ENCODE data around the gene DPYD.
A peak's percentile ranks its signal among the peaks of the same experiment; 100 is the strongest.

Gene DPYD

DNA sequence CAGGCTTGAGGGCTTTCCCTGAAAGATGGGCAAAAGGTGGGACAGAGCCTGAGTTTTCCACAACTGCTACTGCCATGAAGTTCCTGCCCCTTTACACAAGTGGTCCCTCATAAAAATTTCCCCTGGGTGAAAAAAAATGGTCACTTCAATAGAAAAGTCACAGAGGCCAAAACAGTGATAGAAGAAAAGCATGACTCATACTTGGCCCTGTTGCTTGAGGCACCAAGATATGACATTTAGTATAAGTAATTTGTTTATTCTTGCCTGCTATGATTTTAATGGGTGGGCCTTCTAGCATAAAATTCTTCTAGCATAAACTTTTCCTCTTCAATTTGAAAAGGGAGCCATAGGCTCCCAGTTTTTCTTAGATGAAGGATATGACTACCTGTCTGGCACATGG is 280.2 kb downstream of the DPYD start:
- TF ChIP-seq, protein P1, sequence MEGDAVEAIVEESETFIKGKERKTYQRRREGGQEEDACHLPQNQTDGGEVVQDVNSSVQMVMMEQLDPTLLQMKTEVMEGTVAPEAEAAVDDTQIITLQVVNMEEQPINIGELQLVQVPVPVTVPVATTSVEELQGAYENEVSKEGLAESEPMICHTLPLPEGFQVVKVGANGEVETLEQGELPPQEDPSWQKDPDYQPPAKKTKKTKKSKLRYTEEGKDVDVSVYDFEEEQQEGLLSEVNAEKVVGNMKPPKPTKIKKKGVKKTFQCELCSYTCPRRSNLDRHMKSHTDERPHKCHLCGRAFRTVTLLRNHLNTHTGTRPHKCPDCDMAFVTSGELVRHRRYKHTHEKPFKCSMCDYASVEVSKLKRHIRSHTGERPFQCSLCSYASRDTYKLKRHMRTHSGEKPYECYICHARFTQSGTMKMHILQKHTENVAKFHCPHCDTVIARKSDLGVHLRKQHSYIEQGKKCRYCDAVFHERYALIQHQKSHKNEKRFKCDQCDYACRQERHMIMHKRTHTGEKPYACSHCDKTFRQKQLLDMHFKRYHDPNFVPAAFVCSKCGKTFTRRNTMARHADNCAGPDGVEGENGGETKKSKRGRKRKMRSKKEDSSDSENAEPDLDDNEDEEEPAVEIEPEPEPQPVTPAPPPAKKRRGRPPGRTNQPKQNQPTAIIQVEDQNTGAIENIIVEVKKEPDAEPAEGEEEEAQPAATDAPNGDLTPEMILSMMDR (conservative IDR thresholded peaks at IDR 0.05; ENCODE audit: control insufficient read depth, insufficient read depth, low read depth, low read length) = no peak
- DNase-seq (ENCODE audit: low read depth) = no peak
- H3K4me3 ChIP-seq (ENCODE audit: control insufficient read depth, low read depth, low read length) = no peak overlapping the region

DNA sequence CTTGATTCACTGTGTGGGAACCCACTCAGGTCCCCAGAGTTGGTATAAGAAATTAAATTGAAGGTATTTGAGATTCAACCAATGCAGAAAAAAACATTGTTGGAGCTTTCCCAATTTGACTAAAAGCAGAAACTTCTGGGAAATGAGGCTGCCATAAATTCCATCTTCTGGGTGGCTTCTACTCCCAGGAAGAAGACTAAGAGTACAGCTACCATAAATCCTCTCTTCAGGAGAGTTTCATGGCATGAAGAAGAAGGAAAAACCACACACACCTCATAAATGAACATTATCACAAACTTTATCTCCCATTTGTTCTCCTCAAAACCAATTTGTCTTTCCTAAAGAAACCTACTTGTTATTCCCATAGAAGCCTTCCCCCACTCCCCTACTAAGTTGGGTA is 283.9 kb downstream of the DPYD start:
- no peak for DNase-seq (ENCODE audit: low read depth)
- no peak overlapping the region for H3K4me3 ChIP-seq (ENCODE audit: control insufficient read depth, low read depth, low read length)
- TF ChIP-seq, protein P1 (conservative IDR thresholded peaks at IDR 0.05; ENCODE audit: control insufficient read depth, insufficient read depth, low read depth, low read length) = no peak

DNA sequence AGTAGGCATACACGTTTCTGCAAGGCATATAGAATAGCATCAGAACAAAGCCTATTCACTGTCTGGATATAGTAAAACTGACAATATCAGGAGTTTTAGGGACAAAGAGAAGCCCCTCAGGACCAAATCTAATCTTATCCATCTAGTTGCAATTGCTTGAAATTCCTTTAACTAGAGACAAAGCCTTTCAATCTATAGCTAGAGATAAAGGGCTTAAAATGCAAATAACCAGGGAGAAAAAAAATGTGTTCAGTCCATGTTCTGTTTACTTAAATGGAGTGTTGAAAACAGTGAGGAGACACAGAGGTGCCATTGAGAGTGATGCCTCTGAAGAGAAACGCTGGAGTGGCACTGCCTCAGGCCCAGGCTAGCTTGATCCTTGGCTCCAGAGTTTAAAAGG is 286.1 kb downstream of the DPYD start:
- TF ChIP-seq, protein P1 (conservative IDR thresholded peaks at IDR 0.05; ENCODE audit: control insufficient read depth, insufficient read depth, low read depth, low read length) = no peak
- H3K4me3 ChIP-seq (ENCODE audit: control insufficient read depth, low read depth, low read length) = no peak overlapping the region
- DNase-seq (ENCODE audit: low read depth) = no peak

DNA sequence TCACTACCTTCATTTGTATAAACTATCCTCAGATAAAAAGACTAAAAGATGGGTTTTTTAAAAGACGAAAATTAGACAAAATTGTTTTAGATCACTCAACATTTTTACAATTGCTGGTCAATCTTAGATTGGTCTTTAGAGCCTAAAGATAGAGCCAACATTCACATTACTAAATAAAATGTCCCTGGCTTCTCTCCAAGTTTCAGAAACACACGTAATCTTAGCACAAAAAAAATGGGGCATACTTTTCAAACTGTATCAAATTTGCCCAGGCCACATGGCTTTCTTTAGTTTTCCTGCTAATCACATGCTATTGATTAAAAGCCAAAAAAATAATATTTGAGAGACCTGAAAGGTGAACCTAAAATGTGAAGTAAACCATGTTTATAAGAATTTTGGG is 288.1 kb downstream of the DPYD start:
- H3K4me3 ChIP-seq (ENCODE audit: control insufficient read depth, low read depth, low read length) = no peak overlapping the region
- TF ChIP-seq, protein P1 (conservative IDR thresholded peaks at IDR 0.05; ENCODE audit: control insufficient read depth, insufficient read depth, low read depth, low read length) = no peak
- peak; percentile 25 for DNase-seq (ENCODE audit: low read depth)

DNA sequence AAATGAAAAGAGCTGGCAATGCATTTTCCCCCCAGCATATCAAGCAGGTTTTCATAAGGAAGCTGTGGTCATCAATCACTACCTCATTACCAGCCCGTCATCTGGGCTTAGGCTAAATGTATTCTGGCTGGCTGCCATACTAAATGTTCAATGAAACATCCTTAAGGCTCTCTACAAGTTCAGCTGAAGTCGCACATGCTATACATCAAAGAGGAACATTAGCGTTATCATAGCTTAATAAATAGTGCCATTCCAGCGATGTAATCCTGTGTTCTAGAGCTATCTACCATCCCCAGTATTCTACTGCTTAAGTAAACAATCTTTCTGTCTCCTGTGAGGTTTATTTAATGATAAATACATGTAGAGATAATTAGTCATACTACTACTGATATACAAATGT is 288.8 kb downstream of the DPYD start:
- TF ChIP-seq, protein P1 (conservative IDR thresholded peaks at IDR 0.05; ENCODE audit: control insufficient read depth, insufficient read depth, low read depth, low read length) = no peak
- peak; percentile 30 for DNase-seq (ENCODE audit: low read depth)
- H3K4me3 ChIP-seq (ENCODE audit: control insufficient read depth, low read depth, low read length) = no peak overlapping the region

DNA sequence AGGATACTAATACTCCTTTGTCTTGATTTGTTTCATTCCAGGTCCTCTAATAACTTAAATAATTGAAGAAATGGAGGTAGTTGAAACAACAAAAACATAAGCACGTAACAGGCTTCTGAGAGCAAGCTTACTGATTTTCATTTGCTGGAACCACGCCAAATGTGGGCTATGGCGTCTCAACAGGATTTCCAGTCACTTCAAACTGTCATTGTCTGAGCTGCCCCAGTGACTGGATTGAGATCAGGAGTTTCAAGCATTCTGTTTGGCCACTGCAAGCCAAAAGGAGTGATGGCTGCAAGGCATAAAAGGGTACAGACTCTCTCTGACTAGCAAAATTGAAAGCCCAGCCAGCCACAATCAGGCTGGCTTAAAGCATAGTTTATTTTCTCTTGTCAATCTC is 289.9 kb downstream of the DPYD start:
- TF ChIP-seq, protein P1 (conservative IDR thresholded peaks at IDR 0.05; ENCODE audit: control insufficient read depth, insufficient read depth, low read depth, low read length) = no peak
- no peak for DNase-seq (ENCODE audit: low read depth)
- H3K4me3 ChIP-seq (ENCODE audit: control insufficient read depth, low read depth, low read length) = no peak overlapping the region

DNA sequence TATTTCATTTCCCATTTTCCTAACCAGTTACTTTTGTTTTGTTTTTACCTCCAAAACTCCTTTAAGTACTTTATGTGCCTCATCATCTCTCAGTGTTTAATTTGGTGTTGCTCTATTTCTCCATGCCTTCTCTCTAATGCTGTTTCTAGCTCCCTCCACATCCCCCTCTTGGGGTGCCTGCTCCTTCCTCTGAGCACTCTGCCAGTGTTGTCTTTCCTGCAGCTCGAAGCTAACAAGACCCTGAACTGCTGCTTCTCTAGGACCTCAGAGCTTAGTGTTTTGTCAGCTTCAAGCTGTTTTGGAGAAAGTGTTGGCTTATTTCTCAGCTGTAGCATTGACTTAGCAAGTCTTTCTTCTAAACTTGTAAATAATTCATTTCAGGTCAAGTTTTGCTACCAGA is 290.6 kb downstream of the DPYD start:
- no peak for DNase-seq (ENCODE audit: low read depth)
- no peak overlapping the region for H3K4me3 ChIP-seq (ENCODE audit: control insufficient read depth, low read depth, low read length)
- TF ChIP-seq, protein P1 (conservative IDR thresholded peaks at IDR 0.05; ENCODE audit: control insufficient read depth, insufficient read depth, low read depth, low read length) = no peak

Data from fibroblast of mammary gland (primary cell).